ENCODE results near the gene SLC4A3. TPM values are rescaled to one million over a fixed set of nuclear protein-coding genes. Genes with fewer than 3 reads are reported as not detected.
A peak's percentile ranks its signal among the peaks of the same experiment; 100 is the strongest.

Gene SLC4A3
- total RNA-seq, 3 donors from 2014 or later: 0.29 to 3.4 (median 0.34) TPM

- H3K36me3 ChIP-seq (ENCODE audit: low read depth): no peaks in the 10 kb centered on the region
- no peak for TF ChIP-seq CTCF (IDR thresholded peaks at IDR 0.05)
- H3K4me3 ChIP-seq: no peak overlapping the region
- H3K4me1 ChIP-seq (ENCODE audit: low read depth): peaks cover 7% of the 10 kb centered on the region
- intact Hi-C loops (cut with DNase I, micrococcal nuclease): no loop called here
- no peak for DNase-seq
- ATAC-seq: no peak
- H3K9me3 ChIP-seq: no peaks in the 10 kb centered on the region
Observed at GRCh38 chr2:219628986-219629901, 1.8 kb downstream of the SLC4A3 start.

- no peaks in the 10 kb centered on the region for H3K9me3 ChIP-seq
- no peaks in the 10 kb centered on the region for H3K36me3 ChIP-seq (ENCODE audit: low read depth)
- ATAC-seq: no peak
- no peak overlapping the region for H3K4me3 ChIP-seq
- TF ChIP-seq CTCF (IDR thresholded peaks at IDR 0.05): no peak
- H3K4me1 ChIP-seq (ENCODE audit: low read depth): peaks cover 7% of the 10 kb centered on the region
- peak in 1 of 3 donors; percentile 8 for DNase-seq
- intact Hi-C loops (cut with DNase I, micrococcal nuclease): no loop called here
Observed at GRCh38 chr2:219629976-219630695, 2.7 kb downstream of the SLC4A3 start.

GRCh38 chr2:219630770-219631405 lies 3.5 kb downstream of the SLC4A3 start:
- TF ChIP-seq CTCF (IDR thresholded peaks at IDR 0.05): no peak
- Histone ChIP-seq H3K9me3 (no peaks in the 10 kb centered on the region), H3K4me3 (no peak overlapping the region), H3K4me1 (ENCODE audit: low read depth) (peaks cover 7% of the 10 kb centered on the region), H3K36me3 (ENCODE audit: low read depth) (no peaks in the 10 kb centered on the region)
- no peak for ATAC-seq
- peak in 1 of 3 donors; percentile 5 for DNase-seq
- intact Hi-C loops (cut with DNase I, micrococcal nuclease): no loop called here

- Histone ChIP-seq H3K4me1 (ENCODE audit: low read depth) (peaks cover 7% of the 10 kb centered on the region), H3K9me3 (no peaks in the 10 kb centered on the region), H3K4me3 (no peak overlapping the region), H3K36me3 (ENCODE audit: low read depth) (no peaks in the 10 kb centered on the region)
- ATAC-seq: no peak
- no peak for DNase-seq
- no peak for TF ChIP-seq CTCF (IDR thresholded peaks at IDR 0.05)
- intact Hi-C loops (cut with DNase I, micrococcal nuclease): no loop called here
Observed at GRCh38 chr2:219631406-219631891, 4.0 kb downstream of the SLC4A3 start.

GRCh38 chr2:219631904-219632759 lies 4.7 kb downstream of the SLC4A3 start:
- Histone ChIP-seq H3K9me3 (no peaks in the 10 kb centered on the region), H3K4me3 (no peak overlapping the region), H3K36me3 (ENCODE audit: low read depth) (no peaks in the 10 kb centered on the region), H3K4me1 (ENCODE audit: low read depth) (peaks cover 7% of the 10 kb centered on the region)
- intact Hi-C loops (cut with DNase I, micrococcal nuclease): no loop called here
- no peak for ATAC-seq
- no peak for TF ChIP-seq CTCF (IDR thresholded peaks at IDR 0.05)
- no peak for DNase-seq

All from mucosa of descending colon (tissue), 3 donors.